DOHH2 (cell line): Measurements from ENCODE around the gene NAV2.

Experiments
- H3F3A ChIP-seq: fragments of 200-600 bp; sonication (generic), shearing (Covaris generic); 2 replicates; pipeline ENCODE4 v1.6.0; 2016; ENCODE audit warnings: antibody characterized with exemption, mild to moderate bottlenecking; ENCODE audit not compliant: control insufficient read depth, insufficient read depth
- H3K27ac ChIP-seq: fragments of 200-600 bp; sonication (generic); 2 replicates; pipeline ENCODE4 v1.5.1; 2014; ENCODE audit warnings: low read depth, mild to moderate bottlenecking, low read length, moderate library complexity
- H3K27me3 ChIP-seq: fragments of 200-600 bp; sonication (generic); 2 replicates; pipeline ENCODE4 v1.6.1; 2014; ENCODE audit warnings: mild to moderate bottlenecking, low read length, mixed read lengths; ENCODE audit not compliant: control insufficient read depth
- H3K36me3 ChIP-seq: fragments of 200-600 bp; sonication (generic); 2 replicates; pipeline ENCODE4 v1.6.1; 2014; ENCODE audit warnings: mild to moderate bottlenecking, low read length, moderate library complexity, mixed read lengths; ENCODE audit not compliant: control insufficient read depth
- H3K4me1 ChIP-seq: fragments of 200-600 bp; sonication (generic); 2 replicates; pipeline ENCODE4 v1.6.1; 2014; ENCODE audit warnings: mild to moderate bottlenecking, low read length, mixed read lengths; ENCODE audit not compliant: control insufficient read depth
- H3K4me2 ChIP-seq: fragments of 200-600 bp; sonication (generic); 2 replicates; pipeline ENCODE4 v1.6.0; 2014; ENCODE audit warnings: mild to moderate bottlenecking, low read length, moderate library complexity
- H3K4me3 ChIP-seq: fragments of 200-600 bp; sonication (generic); 2 replicates; pipeline ENCODE4 v1.5.1; 2014; ENCODE audit warnings: mild to moderate bottlenecking, low read length, mixed read lengths
- H3K79me2 ChIP-seq: fragments of 200-600 bp; sonication (generic); 2 replicates; pipeline ENCODE4 v1.6.1; 2014; ENCODE audit warnings: mild to moderate bottlenecking, low read length, mixed read lengths; ENCODE audit not compliant: control insufficient read depth
- H3K9me2 ChIP-seq: fragments of 200-600 bp; sonication (generic); replicated peaks from 2 replicates; pipeline ENCODE4 v1.6.1; 2014; ENCODE audit warnings: mild to moderate bottlenecking, low read length, mixed read lengths; ENCODE audit not compliant: control insufficient read depth
- H3K9me3 ChIP-seq: fragments of 200-600 bp; sonication (generic); 2 replicates; pipeline ENCODE4 v1.6.1; 2014; ENCODE audit warnings: antibody characterized with exemption, low read length, mixed read lengths; ENCODE audit not compliant: control insufficient read depth, insufficient read depth
- H4K20me1 ChIP-seq: fragments of 200-600 bp; sonication (generic); 2 replicates; pipeline ENCODE4 v1.6.0; 2014; ENCODE audit warnings: low read depth, mild to moderate bottlenecking, antibody characterized with exemption, low read length, moderate library complexity; ENCODE audit not compliant: control insufficient read depth, insufficient read depth
- CTCF ChIP-seq: fragments of 200-600 bp; sonication (generic); IDR thresholded peaks from one replicate; pipeline ENCODE4 v1.5.1; 2014; ENCODE audit warnings: antibody characterized with exemption, mild to moderate bottlenecking, low read depth, low read length; ENCODE audit not compliant: poor library complexity, severe bottlenecking
- EZH2phosphoT487 ChIP-seq: fragments of 200-600 bp; sonication (generic); IDR thresholded peaks from 2 replicates; pipeline ENCODE4 v1.6.1; 2017; ENCODE audit warnings: borderline replicate concordance, mild to moderate bottlenecking, antibody characterized with exemption, low read length, moderate library complexity, mixed read lengths

Gene NAV2

GRCh38 chr11:19974886-19975285, 262.2 kb downstream of the NAV2 start:
- Histone ChIP-seq H3F3A (no peaks in the 10 kb centered on the region), H4K20me1 (no peaks in the 10 kb centered on the region), H3K27me3 (peaks cover 7% of the 10 kb centered on the region; the same call in 1 of the 2 replicates), H3K4me1 (no peaks in the 10 kb centered on the region), H3K4me3 (no peak overlapping the region), H3K9me3 (no peaks in the 10 kb centered on the region), H3K27ac (no peak overlapping the region), H3K36me3 (no peaks in the 10 kb centered on the region), H3K79me2 (no peaks in the 10 kb centered on the region), H3K9me2 (no peaks in the 10 kb centered on the region), H3K4me2 (no peak overlapping the region)
- TF ChIP-seq EZH2phosphoT487: no peak
- TF ChIP-seq CTCF: no peak

- H3K4me1 ChIP-seq: no peaks in the 10 kb centered on the region
Measured at GRCh38 chr11:19975414-19975990, 262.9 kb downstream of the NAV2 start.

GRCh38 chr11:19976281-19976941, 263.8 kb downstream of the NAV2 start:
- Histone ChIP-seq H4K20me1 (no peaks in the 10 kb centered on the region), H3K4me2 (no peak overlapping the region), H3K36me3 (no peaks in the 10 kb centered on the region), H3K27ac (no peak overlapping the region), H3F3A (no peaks in the 10 kb centered on the region), H3K4me3 (no peak overlapping the region), H3K9me2 (no peaks in the 10 kb centered on the region), H3K79me2 (no peaks in the 10 kb centered on the region), H3K9me3 (no peaks in the 10 kb centered on the region), H3K27me3 (0 out of 2 replicates have a peak, but pooled peaks cover 2% of the 10 kb centered on the region), H3K4me1 (no peaks in the 10 kb centered on the region)
- TF ChIP-seq CTCF (no peak), EZH2phosphoT487 (no peak)

More at GRCh38 chr11:19975414-19975990, 262.9 kb downstream of the NAV2 start:
- H3K4me2 ChIP-seq: no peak overlapping the region
- H3K4me3 ChIP-seq: no peak overlapping the region
- no peaks in the 10 kb centered on the region for H3F3A ChIP-seq
- no peaks in the 10 kb centered on the region for H3K9me2 ChIP-seq
- peaks cover 7% of the 10 kb centered on the region; the same call in 1 of the 2 replicates for H3K27me3 ChIP-seq
- TF ChIP-seq EZH2phosphoT487 (no peak), CTCF (no peak)
- H3K9me3 ChIP-seq: no peaks in the 10 kb centered on the region
- H3K36me3 ChIP-seq: no peaks in the 10 kb centered on the region
- no peaks in the 10 kb centered on the region for H4K20me1 ChIP-seq
- no peak overlapping the region for H3K27ac ChIP-seq
- no peaks in the 10 kb centered on the region for H3K79me2 ChIP-seq
